Ascending aorta (tissue), 2 donors: Measurements from ENCODE around the gene LCK. TPM values are rescaled to one million over a fixed set of nuclear protein-coding genes. Genes with fewer than 3 reads are reported as not detected.
A peak's percentile ranks its signal among the peaks of the same experiment; 100 is the strongest.
"Not testable (repeated sequence)": the region's sequence is repeated elsewhere in the genome, so short reads cannot be mapped to it uniquely, and the experiment has no call there.

Experiments
- DNase-seq, 2 donors: peaks; one replicate each; pipeline ENCODE4 v3.0.0-alpha.2; 2019; ENCODE audit warnings: low spot score in 2 of 2
- H3K27ac ChIP-seq, 2 donors: fragments of 200-600 bp; sonication (generic); one replicate each; pipeline ENCODE4 v1.5.1; 2016 to 2017; ENCODE audit warnings: mild to moderate bottlenecking in 1 of 2
- H3K27me3 ChIP-seq: fragments of 200-600 bp; sonication (generic); one replicate; pipeline ENCODE4 v1.5.1; 2017
- H3K36me3 ChIP-seq, 2 donors: fragments of 200-600 bp; sonication (generic); one replicate each; pipeline ENCODE4 v1.5.1; 2016
- H3K4me1 ChIP-seq, 2 donors: fragments of 200-600 bp; sonication (generic); one replicate each; pipeline ENCODE4 v1.5.1; 2016 to 2017; ENCODE audit warnings: mild to moderate bottlenecking in 1 of 2
- H3K4me3 ChIP-seq, 2 donors: fragments of 200-600 bp; sonication (generic); one replicate each; pipeline ENCODE4 v1.5.1; 2016 to 2017; ENCODE audit warnings: mild to moderate bottlenecking in 1 of 2
- H3K9me3 ChIP-seq, 2 donors: fragments of 200-600 bp; sonication (generic); one replicate each; pipeline ENCODE4 v1.5.1; 2016
- intact Hi-C: fragments of 100-400 bp; cut with DNase I; formaldehyde crosslinking; loops from one replicate; pipeline ENCODE4 v1.15.1; 2023
- total RNA-seq: library from RNA; depleted of rRNA; stranded (reverse); fragments of >200 nt; gene quantifications from one replicate; pipeline ENCODE4 v1.1.0, GENCODE V29; 2016
- TF ChIP-seq, protein P1 (sequence below), 3 experiments: fragments of 200-600 bp in 2 of 3; fragments of 450-650 bp in 1 of 3; sonication (generic) in 2 of 3; IDR thresholded peaks; one replicate each; pipeline ENCODE4 v1.5.1; 2016 to 2019; ENCODE audit warnings: antibody characterized with exemption in 3 of 3, mild to moderate bottlenecking in 1 of 3, moderate library complexity in 1 of 3

Gene LCK
- total RNA-seq, 1 donor from 2014 or later: not detected

DNA sequence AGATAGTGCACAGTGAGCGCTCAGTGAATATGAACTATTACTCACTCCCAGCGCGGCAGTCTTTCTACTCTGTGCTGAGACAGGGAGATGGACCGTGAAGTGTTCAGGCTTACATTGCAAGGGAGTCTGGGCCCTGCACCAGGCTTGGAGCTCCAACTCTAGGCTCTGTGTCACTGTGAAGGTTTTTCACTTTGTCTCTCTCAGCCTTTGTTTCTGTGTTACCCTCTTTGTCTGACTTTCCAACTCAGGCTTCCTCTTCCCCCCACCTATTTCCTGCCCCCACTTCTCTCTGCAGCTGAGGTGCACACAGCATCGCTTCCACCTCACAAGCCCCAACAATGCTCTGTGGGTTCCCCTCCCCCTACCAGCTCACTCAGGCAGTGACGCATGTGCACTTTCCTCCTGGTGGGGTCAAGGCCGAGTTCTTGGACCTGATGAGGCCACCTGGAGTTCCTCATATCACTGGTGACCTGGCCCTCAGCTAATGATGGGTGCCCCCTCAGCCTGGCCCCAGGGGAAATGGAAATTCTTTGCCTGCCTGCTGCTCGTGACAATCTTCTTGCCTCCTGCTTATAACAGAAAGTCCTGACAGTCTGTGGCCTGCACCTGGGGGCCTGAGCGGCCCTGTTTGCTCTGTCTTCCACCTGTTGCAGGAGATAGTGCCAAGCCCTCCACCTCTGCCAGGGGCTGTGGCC, 1.1 kb upstream of the LCK start:
- H3K9me3 ChIP-seq: no peaks in the 10 kb centered on the region
- TF ChIP-seq, protein P1, sequence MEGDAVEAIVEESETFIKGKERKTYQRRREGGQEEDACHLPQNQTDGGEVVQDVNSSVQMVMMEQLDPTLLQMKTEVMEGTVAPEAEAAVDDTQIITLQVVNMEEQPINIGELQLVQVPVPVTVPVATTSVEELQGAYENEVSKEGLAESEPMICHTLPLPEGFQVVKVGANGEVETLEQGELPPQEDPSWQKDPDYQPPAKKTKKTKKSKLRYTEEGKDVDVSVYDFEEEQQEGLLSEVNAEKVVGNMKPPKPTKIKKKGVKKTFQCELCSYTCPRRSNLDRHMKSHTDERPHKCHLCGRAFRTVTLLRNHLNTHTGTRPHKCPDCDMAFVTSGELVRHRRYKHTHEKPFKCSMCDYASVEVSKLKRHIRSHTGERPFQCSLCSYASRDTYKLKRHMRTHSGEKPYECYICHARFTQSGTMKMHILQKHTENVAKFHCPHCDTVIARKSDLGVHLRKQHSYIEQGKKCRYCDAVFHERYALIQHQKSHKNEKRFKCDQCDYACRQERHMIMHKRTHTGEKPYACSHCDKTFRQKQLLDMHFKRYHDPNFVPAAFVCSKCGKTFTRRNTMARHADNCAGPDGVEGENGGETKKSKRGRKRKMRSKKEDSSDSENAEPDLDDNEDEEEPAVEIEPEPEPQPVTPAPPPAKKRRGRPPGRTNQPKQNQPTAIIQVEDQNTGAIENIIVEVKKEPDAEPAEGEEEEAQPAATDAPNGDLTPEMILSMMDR (IDR thresholded peaks at IDR 0.05): no peak
- H3K27ac ChIP-seq: no peak overlapping the region
- intact Hi-C loops: no loop called here
- no peak overlapping the region for H3K4me3 ChIP-seq
- H3K27me3 ChIP-seq: no peaks in the 10 kb centered on the region
- H3K4me1 ChIP-seq: peaks cover 0 to 5% of the 10 kb centered on the region in 2 donors
- peak in 1 of 2 donors; percentile 73 for DNase-seq
- H3K36me3 ChIP-seq: no peaks in the 10 kb centered on the region

DNA sequence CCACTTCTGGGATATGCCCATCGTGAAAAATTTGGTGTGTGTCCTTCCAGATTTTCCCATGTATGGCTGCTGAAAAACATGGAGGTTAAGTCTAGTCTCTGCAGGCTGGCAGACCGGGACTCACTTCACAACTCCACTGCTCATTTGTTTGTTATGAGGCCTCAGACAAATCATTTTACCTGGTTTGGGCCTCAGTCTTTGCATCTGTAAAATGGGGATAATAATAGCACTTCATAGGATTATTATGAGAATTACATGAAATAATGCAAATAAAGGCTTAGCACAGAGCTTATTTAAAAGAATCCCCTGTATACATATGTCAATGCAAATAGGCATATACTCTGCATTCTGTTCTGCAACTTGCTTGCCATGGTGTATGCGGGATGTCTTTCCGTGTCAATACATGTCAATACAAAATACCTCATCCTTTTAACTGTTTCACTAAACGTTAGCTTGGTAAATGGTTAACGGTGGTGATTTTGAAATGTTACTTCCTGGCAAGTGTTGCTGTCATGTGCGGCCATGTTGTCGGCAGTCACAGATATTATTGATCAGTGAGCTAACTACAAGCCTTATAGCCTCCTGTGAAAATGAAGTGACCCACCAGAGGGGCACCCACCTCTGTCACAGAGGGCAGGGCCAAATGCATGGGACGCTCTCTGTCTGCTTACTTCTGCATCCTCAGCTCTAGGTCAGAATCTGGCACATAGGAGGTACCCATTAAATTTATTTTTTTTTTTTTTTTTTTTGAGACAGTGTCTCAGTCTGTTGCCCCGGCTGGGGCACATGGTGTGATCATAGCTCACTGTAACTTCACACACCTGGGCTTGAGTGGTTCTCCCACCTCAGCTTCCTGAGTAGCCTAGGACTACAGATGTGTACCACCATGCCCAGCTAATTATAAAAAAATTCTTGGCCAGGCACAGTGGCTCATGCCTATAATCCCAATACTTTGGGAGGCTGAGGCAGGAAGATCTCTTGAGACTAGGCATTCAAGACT, 4.3 kb downstream of the LCK start:
- no peaks in the 10 kb centered on the region for H3K9me3 ChIP-seq
- no peaks in the 10 kb centered on the region for H3K27me3 ChIP-seq
- TF ChIP-seq, protein P1 (IDR thresholded peaks at IDR 0.05): no peak
- H3K4me1 ChIP-seq: no peaks in the 10 kb centered on the region
- DNase-seq: no peak
- no peaks in the 10 kb centered on the region for H3K36me3 ChIP-seq
- no peak overlapping the region for H3K4me3 ChIP-seq
- H3K27ac ChIP-seq: no peak overlapping the region
- intact Hi-C loops: no loop called here

DNA sequence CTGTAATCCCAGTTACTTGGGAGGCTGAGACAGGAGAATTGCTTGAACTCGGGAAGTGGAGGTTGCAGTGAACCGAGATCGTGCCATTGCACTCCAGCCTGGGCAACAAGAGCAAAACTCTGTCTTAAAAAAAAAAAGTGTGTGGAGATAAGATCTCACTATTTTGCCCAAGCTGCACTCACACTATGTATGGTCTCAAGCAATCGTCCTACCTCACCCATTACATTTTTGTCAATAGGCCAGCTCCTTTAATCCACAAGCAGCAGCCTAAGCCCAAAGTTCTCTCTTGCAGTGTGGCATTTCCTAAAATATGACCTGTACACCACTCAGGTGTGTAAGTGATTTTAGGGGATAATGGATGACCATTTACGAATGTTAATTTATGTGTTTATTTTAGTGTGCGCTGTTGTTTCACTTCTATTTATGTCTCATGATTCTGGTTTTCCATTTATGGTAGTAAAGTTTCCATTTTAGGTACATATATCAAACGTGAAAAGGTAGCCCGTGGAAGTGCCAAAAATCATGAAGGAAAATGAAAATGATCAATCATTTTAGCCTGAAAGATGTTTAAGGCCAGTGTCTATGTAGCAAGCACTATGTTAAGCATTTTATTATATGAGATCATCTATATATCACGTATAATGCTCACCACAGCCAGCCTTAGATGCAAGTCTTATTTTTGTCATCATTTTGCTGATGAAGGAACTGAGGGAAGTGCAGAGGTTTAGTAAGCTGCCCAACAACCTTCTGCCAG, 5.6 kb downstream of the LCK start:
- Histone ChIP-seq H3K27ac (no peak overlapping the region), H3K4me3 (no peak overlapping the region), H3K9me3 (no peaks in the 10 kb centered on the region), H3K27me3 (no peaks in the 10 kb centered on the region), H3K36me3 (no peaks in the 10 kb centered on the region), H3K4me1 (no peaks in the 10 kb centered on the region)
- intact Hi-C loops: no loop called here
- DNase-seq: no peak
- TF ChIP-seq, protein P1 (IDR thresholded peaks at IDR 0.05): no peak

DNA sequence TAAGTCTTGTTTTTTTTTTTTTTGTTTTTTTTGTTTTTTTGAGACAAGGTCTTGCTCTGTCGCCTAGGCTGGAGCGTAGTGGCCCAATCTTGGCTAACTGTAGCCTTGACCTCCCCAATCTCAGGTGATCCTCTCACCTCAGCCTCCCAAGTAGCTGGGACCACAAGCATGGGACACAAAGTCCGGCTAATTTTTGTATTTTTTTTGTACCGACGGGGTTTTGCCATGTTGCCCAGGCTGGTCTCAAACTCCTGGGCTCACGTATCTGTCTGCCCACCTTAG, 6.1 kb downstream of the LCK start:
- no peaks in the 10 kb centered on the region for H3K27me3 ChIP-seq
- no peak for DNase-seq
- H3K27ac ChIP-seq: no peak overlapping the region
- H3K4me1 ChIP-seq: no peaks in the 10 kb centered on the region
- no peak overlapping the region for H3K4me3 ChIP-seq
- TF ChIP-seq, protein P1 (IDR thresholded peaks at IDR 0.05): no peak
- H3K9me3 ChIP-seq: no peaks in the 10 kb centered on the region
- intact Hi-C loops: no loop called here
- no peaks in the 10 kb centered on the region for H3K36me3 ChIP-seq

GRCh38 chr1:32263236-32263593, 12.2 kb downstream of the LCK start:
- H3K27me3 ChIP-seq, H3K4me1 ChIP-seq, intact Hi-C loops, DNase-seq, H3K36me3 ChIP-seq, H3K9me3 ChIP-seq, H3K27ac ChIP-seq, H3K4me3 ChIP-seq: not testable (repeated sequence)
